Measurements from ENCODE around the gene C4A. TPM values are rescaled to one million over a fixed set of nuclear protein-coding genes. Genes with fewer than 3 reads are reported as not detected.
"Not testable (repeated sequence)": the region's sequence is repeated elsewhere in the genome, so short reads cannot be mapped to it uniquely, and the experiment has no call there.

Gene C4A
- total RNA-seq, 1 experiment from 2014 or later: 0.26 TPM

DNA sequence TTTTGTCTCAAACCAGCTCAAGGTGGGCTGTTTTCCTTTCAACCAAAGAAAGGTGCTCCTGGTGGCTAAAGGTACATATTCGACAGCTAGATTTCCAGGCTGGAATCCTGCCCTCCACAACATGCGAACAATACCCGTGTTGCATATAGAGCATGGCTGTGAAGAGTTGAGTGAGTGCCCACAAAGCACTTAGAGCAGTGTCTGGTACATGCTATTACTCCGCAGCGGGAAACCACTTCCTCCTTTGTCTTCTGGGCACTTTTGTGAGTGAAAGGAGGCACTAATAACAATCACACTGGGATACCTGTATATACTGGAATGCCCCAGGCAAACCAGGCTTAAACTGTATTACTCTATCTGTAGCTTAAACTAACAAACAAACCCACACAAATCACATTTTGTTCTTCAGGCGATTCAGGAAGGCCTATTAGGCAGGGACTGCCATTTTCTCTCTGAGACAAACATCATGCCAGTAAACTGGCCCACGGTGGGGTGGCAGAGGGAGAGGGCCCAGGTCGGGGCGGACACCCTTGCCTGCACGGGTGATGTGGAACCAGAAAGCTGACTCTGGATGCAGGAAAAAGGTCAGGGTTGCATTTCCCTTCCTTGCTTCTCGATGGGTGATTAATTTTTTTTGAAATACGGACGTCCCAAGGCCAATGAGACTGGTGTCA, 23.1 kb downstream of the C4A start:
- not testable (repeated sequence) for H3K36me3 ChIP-seq, H3K9me3 ChIP-seq, H3K4me3 ChIP-seq, DNase-seq, H3K27me3 ChIP-seq

DNA sequence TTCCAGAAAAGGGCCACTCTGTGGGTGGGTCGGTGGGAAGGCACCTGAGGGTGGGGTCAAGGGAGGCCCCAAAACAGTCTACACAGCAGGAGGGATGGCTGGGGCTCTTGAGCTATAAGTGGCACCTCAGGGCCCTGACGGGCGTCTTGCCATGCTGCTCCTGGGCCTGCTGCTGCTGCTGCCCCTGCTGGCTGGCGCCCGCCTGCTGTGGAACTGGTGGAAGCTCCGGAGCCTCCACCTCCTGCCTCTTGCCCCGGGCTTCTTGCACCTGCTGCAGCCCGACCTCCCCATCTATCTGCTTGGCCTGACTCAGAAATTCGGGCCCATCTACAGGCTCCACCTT, 23.7 kb downstream of the C4A start:
- not testable (repeated sequence) for H3K4me3 ChIP-seq, H3K9me3 ChIP-seq, H3K27me3 ChIP-seq, DNase-seq, H3K36me3 ChIP-seq

DNA sequence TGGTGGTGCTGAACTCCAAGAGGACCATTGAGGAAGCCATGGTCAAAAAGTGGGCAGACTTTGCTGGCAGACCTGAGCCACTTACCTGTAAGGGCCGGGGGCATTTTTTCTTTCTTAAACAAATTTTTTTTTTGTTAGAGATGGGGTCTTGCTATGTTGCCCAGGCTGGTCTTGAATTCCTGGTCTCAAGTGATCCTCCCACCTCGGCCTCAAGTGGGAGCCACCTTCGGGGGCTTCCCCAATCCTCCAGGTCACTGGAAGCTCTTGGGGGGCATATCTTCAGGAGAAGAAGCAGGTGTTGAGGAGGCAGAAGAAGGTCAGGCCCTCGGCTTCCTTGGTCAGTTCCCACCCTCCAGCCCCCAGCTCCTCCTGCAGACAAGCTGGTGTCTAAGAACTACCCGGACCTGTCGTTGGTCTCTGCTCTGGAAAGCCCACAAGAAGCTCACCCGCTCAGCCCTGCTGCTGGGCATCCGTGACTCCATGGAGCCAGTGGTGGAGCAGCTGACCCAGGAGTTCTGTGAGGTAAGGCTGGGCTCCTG, 24.2 kb downstream of the C4A start:
- H3K27me3 ChIP-seq, H3K4me3 ChIP-seq, H3K36me3 ChIP-seq, DNase-seq, H3K9me3 ChIP-seq: not testable (repeated sequence)

DNA sequence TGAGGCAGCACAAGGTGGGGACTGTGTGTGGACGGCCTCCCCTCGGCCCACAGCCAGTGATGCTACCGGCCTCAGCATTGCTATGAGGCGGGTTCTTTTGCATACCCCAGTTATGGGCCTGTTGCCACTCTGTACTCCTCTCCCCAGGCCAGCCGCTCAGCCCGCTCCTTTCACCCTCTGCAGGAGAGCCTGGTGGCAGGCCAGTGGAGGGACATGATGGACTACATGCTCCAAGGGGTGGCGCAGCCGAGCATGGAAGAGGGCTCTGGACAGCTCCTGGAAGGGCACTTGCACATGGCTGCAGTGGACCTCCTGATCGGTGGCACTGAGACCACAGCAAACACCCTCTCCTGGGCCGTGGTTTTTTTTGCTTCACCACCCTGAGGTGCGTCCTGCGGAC, 25.2 kb downstream of the C4A start:
- not testable (repeated sequence) for H3K9me3 ChIP-seq, H3K36me3 ChIP-seq, H3K27me3 ChIP-seq, H3K4me3 ChIP-seq, DNase-seq

DNA sequence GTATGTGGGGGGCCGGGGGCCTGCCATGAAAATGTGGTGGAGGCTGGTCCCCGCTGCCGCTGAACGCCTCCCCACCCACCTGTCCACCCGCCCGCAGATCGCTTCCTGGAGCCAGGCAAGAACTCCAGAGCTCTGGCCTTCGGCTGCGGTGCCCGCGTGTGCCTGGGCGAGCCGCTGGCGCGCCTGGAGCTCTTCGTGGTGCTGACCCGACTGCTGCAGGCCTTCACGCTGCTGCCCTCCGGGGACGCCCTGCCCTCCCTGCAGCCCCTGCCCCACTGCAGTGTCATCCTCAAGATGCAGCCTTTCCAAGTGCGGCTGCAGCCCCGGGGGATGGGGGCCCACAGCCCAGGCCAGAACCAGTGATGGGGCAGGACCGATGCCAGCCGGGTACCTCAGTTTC, 26.2 kb downstream of the C4A start:
- H3K9me3 ChIP-seq, H3K27me3 ChIP-seq, DNase-seq, H3K36me3 ChIP-seq, H3K4me3 ChIP-seq: not testable (repeated sequence)

DNA sequence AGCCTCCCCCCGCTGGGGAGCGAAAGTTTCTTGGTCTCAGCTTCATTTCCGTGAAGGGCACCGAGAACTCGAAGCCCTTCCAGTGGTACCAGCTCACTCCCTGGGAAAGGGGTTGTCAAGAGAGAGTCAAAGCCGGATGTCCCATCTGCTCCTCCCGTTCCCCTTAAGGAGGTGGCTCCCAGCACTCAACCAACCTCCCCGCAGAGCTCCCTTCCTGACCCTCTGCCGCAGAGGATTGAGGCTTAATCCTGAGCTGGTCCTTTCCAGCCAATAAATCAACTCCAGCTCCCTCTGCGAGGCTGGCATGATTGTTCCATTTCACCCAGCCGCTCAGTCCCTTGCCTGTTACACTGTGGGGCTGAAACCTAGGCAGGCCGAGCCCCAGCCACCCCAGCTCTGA, 26.8 kb downstream of the C4A start:
- H3K4me3 ChIP-seq, DNase-seq, H3K9me3 ChIP-seq, H3K36me3 ChIP-seq, H3K27me3 ChIP-seq: not testable (repeated sequence)

DNA sequence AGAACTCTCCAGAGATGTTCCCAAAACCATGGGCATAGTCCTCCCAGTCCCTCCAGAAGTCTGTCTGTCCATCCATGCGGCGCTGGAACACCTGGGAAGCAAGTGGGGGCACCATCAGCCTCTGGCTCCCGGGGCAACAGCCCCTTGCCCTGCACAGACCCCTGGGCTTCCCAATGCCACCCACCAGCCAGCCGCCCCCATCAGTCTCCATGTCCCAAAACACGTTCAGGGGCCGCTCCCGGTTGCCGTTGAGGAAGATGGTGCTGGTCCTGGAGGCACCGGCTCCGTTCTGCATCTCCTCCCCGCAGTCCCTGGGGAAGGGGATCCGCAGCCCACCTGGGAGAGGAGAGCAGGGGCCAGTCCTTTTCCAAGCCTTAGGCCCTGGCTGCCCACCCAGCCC, 27.7 kb downstream of the C4A start:
- H3K27me3 ChIP-seq, DNase-seq, H3K9me3 ChIP-seq, H3K36me3 ChIP-seq, H3K4me3 ChIP-seq: not testable (repeated sequence)

DNA sequence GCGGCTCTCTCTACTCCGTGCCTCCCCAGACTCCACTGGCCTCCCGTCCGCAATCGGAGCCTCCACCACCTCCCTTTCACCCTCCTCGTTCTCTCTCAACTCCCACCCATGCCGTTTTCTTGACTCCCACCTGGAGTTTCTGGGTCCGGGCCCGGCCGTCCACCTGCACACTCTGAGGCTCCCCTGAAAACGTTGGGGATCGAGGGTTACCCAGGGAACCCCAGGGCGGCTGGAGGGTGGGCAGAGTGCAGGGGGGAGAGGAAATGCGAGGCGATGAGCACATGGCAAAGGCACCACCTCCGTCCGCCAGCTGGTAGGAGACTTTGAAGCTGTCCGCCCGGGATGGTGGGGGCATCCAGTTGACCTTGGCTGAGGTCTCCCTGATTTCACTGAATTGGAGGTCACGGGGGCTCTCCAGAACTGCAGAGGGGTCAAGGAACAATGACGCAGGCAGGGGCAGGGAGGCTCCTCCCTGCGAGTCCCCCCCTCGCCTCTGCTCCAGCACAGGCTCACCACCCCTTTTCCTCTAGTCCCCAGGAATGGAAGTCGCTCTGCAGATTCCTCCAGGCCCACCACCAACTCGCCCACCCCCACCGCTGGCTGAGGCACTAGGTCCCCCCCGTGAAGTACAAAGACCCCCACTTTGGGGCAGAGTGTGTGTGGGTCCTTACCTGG, 29.1 kb downstream of the C4A start:
- not testable (repeated sequence) for DNase-seq, H3K27me3 ChIP-seq

DNA sequence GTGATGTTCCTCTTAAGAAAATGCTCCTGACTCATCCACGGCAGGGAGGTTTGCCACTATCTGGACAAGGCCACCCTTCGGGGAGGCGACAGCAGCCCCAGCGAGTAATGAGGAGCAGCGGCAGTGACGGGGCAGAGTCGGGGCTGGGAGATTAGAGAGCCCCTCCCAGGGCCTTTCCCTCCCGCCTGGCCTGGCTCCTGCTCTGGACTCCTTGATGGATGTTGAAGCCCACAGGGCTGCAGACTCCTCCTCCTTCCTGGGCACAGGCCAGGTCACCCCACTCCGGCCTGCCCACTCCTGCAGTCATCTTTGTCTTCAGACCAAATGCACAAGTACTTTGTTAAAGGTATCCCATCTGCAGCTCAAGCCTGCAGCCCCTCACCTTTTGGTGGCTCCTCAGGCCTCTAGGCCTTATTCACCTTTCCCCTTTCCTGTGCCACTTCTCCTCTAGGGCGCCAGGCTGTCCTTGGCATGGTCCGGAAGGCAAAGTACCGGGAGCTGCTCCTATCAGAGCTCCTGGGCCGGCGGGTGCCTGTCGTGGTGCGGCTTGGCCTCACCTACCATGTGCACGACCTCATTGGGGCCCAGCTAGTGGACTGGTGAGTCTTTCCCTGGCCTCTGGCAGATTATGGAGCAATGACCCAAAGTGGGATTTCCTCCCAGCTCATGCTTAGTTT, 31.2 kb downstream of the C4A start:
- H3K36me3 ChIP-seq, H3K4me3 ChIP-seq, DNase-seq, H3K27me3 ChIP-seq, H3K9me3 ChIP-seq: not testable (repeated sequence)

More for the DNA sequence above, 29.1 kb downstream of the C4A start:
- not testable (repeated sequence) for H3K36me3 ChIP-seq, H3K4me3 ChIP-seq, H3K9me3 ChIP-seq

DNA sequence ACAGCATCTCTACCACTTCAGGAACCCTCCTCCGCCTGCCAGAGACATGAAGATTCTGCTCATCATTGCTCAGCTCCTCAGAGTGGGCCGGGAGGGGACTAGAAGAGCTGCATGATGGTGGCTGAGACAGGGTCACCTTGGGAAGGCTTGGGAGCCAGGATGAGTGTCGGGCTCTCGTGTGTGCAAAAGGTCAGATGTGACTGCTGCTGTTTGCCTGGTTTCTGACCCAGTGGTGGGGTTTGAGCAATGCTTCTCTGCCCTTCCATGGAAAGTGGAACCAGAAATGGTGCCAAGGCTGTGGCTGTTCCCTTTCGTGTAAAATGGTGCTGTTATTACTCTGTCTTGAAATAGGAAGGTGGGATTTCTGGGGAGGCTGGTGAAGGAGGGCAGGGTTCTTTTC, 31.9 kb downstream of the C4A start:
- not testable (repeated sequence) for H3K27me3 ChIP-seq, H3K36me3 ChIP-seq, DNase-seq, H3K9me3 ChIP-seq, H3K4me3 ChIP-seq

DNA sequence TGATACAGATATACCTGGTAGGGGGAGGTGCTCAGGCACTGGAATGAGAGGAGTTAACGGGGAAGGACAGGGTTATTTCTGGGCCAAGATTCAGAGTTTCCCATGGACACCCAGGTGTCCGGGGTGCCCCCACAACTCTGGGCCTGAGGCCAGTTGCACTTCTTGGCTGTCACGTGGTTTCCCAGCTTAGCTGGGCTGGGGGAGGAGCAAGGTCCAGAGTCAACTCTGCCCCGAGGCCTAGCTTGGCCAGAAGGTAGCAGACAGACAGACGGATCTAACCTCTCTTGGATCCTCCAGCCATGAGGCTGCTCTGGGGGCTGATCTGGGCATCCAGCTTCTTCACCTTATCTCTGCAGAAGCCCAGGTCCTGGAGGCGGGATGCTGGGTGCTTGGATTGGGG, 32.7 kb downstream of the C4A start, which contains the start of gene C4B:
Gene C4B (plus strand): TSS at position 249 of the 400 bp plus-strand sequence. CDS start 51 bp downstream, at position 300.
- H3K27me3 ChIP-seq, H3K36me3 ChIP-seq, H3K4me3 ChIP-seq, H3K9me3 ChIP-seq, DNase-seq: not testable (repeated sequence)

DNA sequence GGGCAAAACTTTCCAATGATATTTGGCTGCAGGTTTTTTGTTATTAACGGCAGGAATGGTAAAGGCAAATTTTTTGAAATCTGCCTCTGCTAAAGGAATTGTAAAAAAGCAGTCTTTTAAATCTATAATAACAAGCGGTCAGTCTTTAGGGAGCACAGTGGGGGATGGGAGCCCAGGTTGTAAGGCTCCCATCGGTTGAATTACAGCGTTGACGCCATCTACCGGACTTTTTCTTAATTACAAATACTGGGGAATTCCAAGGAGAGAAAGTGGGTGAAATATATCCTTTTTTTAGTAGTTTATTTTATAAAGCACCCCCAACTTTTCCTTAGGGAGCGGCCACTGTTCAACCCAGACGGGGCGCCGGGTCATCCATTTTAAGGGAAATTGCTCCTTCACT, 40.2 kb downstream of the C4A start:
- DNase-seq, H3K27me3 ChIP-seq, H3K4me3 ChIP-seq, H3K9me3 ChIP-seq, H3K36me3 ChIP-seq: not testable (repeated sequence)

DNA sequence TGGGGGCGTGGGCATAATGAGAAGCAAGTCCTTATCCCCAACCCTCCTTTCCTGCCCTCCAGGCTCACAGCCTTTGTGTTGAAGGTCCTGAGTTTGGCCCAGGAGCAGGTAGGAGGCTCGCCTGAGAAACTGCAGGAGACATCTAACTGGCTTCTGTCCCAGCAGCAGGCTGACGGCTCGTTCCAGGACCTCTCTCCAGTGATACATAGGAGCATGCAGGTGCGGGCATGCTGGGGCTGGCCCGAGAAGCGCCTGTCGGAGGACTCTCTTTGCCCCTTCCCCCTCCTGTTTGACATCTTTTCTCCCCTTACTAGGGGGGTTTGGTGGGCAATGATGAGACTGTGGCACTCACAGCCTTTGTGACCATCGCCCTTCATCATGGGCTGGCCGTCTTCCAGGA, 46.8 kb downstream of the C4A start:
- not testable (repeated sequence) for H3K9me3 ChIP-seq, H3K4me3 ChIP-seq, DNase-seq, H3K36me3 ChIP-seq, H3K27me3 ChIP-seq

DNA sequence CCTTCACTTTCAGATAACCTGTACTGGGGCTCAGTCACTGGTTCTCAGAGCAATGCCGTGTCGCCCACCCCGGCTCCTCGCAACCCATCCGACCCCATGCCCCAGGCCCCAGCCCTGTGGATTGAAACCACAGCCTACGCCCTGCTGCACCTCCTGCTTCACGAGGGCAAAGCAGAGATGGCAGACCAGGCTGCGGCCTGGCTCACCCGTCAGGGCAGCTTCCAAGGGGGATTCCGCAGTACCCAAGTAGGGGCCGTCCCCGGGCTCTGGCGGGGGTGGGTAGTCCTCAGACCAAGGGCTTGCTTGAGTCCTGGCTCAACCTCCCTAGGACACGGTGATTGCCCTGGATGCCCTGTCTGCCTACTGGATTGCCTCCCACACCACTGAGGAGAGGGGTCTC, 47.7 kb downstream of the C4A start:
- H3K4me3 ChIP-seq, H3K9me3 ChIP-seq, DNase-seq, H3K27me3 ChIP-seq, H3K36me3 ChIP-seq: not testable (repeated sequence)

DNA sequence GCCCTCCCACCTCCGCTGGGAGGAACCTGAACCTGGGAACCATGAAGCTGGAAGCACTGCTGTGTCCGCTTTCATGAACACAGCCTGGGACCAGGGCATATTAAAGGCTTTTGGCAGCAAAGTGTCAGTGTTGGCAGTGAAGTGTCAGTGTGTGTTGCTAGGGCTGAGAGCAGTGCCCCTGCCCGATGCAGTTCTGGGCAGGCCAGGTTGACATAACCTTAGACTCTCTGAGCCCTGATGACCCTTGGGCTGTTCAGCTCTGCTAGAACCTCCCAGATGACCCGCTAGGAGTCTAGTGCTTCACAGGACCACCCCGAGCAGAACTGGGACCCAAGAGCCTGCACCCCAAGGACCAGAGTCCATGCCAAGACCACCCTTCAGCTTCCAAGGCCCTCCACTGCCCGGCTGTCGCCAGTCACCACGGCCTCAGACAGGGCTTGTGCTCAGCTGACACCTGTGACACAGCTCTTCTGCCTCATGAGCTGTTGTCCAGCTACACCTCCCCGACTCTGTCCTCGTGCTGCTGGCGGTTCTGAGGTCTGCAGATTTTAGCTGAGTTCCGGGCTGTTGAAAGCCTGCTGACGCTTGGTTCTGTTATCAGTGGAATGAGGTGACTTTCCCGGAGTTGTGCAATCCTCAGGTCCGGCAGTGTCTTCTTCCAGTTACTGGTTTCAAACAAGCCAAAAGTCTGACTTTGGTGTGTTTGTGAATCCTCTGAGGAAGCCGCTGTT, 53.6 kb downstream of the C4A start:
- DNase-seq, H3K27me3 ChIP-seq: not testable (repeated sequence)

DNA sequence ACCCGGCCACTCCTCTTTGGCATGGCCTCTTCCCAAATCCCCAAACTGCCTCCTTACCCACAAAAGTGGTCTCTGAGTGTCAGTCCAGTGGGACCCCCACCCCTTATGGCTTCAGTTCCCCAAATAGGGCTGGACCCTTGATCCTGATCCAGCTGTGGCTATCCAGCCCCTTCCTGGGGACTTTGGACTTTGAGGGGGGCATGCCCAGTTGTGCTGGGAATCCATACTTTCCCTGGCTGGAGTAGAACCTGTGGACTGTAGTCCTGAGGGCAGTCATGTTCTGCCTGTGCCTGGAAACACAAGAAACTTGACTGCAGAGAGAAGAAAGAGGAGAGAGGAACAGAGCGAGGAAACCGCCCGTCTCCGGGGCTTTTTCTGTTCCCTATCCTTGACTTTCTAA, 55.3 kb downstream of the C4A start:
- DNase-seq, H3K9me3 ChIP-seq, H3K4me3 ChIP-seq, H3K36me3 ChIP-seq, H3K27me3 ChIP-seq: not testable (repeated sequence)

More for the DNA sequence above, 53.6 kb downstream of the C4A start:
- H3K4me3 ChIP-seq, H3K36me3 ChIP-seq, H3K9me3 ChIP-seq: not testable (repeated sequence)

Measured in MG63 (cell line).